Endothelial cell of umbilical vein (primary cell): ENCODE results near the gene SLC49A4. TPM values are rescaled to one million over a fixed set of nuclear protein-coding genes. Genes with fewer than 3 reads are reported as not detected.

ENCODE experiments used
- BruUV-seq: library from RNA; stranded (reverse); fragments of 400-500 nt; replicated peaks from 2 replicates; lab custom pipeline; 2021; lab: Mats Ljungman, UMichigan
- CTCF ChIA-PET: fragments of 300-600, 350-600 bp; sonication (Branson Sonifier 250); formaldehyde crosslinking; loops from one replicate; lab custom pipeline; 2021; ENCODE audit warnings: antibody characterized with exemption, inconsistent platforms; lab: Charles Lee
- POLR2A ChIA-PET: fragments of 300-600, 350-600 bp; sonication (Branson Sonifier 250); formaldehyde crosslinking; loops from one replicate; lab custom pipeline; 2021; ENCODE audit warnings: antibody characterized with exemption, inconsistent platforms; lab: Charles Lee
- DNase-seq: peaks from one replicate; pipeline ENCODE4 v3.0.0-alpha.2; 2011; ENCODE audit warnings: low read depth, low spot score
- FAIRE-seq: peaks from 2 replicates; lab custom pipeline; 2011; peaks lifted over from hg19 to GRCh38; lab: Jason Lieb, UNC
- H2AFZ ChIP-seq: 2 replicates; pipeline ENCODE4 v1.6.0; 2012; ENCODE audit warnings: low read depth, low read length, control low read depth, inconsistent platforms
- H3K27ac ChIP-seq: 2 replicates; pipeline ENCODE4 v1.5.1; 2011; ENCODE audit warnings: low read depth, mild to moderate bottlenecking, control low read depth, low read length, moderate library complexity; ENCODE audit not compliant: insufficient read depth
- H3K27me3 ChIP-seq, 2 experiments: 2 replicates each; pipeline versions ENCODE4 v1.6.0 to v1.6.1; 2011; ENCODE audit warnings: low read length in 2 of 2, mixed read lengths in 1 of 2; ENCODE audit not compliant: control insufficient read depth in 2 of 2, insufficient read depth in 2 of 2
- H3K36me3 ChIP-seq, 2 experiments: 2 replicates in 1 of 2; 3 replicates in 1 of 2; pipeline ENCODE4 v1.5.1; 2011; ENCODE audit warnings: low read length in 2 of 2, mild to moderate bottlenecking in 1 of 2, moderate library complexity in 1 of 2; ENCODE audit not compliant: control insufficient read depth in 2 of 2, insufficient read depth in 2 of 2; ENCODE audit errors: extremely low read depth in 1 of 2
- H3K4me1 ChIP-seq: 3 replicates; pipeline ENCODE4 v1.5.1; 2011; ENCODE audit warnings: mild to moderate bottlenecking, low read length; ENCODE audit not compliant: control insufficient read depth, insufficient read depth; ENCODE audit errors: extremely low read depth
- H3K4me2 ChIP-seq: 2 replicates; pipeline ENCODE4 v1.6.1; 2011; ENCODE audit warnings: low read length, control low read depth, mixed read lengths; ENCODE audit not compliant: insufficient read depth
- H3K4me3 ChIP-seq, 3 experiments: fragments of 200-600 bp in 1 of 3; sonication (generic), shearing (Covaris generic) in 1 of 3; replicated peaks in 1 of 3; 2 replicates each; pipeline ENCODE4 v1.5.1; 2011 to 2016; ENCODE audit warnings: control low read depth in 3 of 3, low read length in 3 of 3, mild to moderate bottlenecking in 2 of 3, inconsistent platforms in 1 of 3, low read depth in 1 of 3, moderate library complexity in 1 of 3; ENCODE audit not compliant: insufficient read depth in 1 of 3
- H3K79me2 ChIP-seq: 2 replicates; pipeline ENCODE4 v1.6.0; 2012; ENCODE audit warnings: low read length, inconsistent platforms; ENCODE audit not compliant: control insufficient read depth, insufficient read depth
- H3K9ac ChIP-seq: replicated peaks from 2 replicates; pipeline ENCODE3; 2011; ENCODE audit warnings: low read length, control low read depth; ENCODE audit not compliant: insufficient read depth; ENCODE audit errors: extremely low read depth
- H3K9me1 ChIP-seq: replicated peaks from 3 replicates; pipeline ENCODE4 v1.6.0; 2011; ENCODE audit warnings: mild to moderate bottlenecking, low read length; ENCODE audit not compliant: control insufficient read depth, insufficient read depth; ENCODE audit errors: extremely low read depth
- H3K9me3 ChIP-seq: replicated peaks from 2 replicates; pipeline ENCODE4 v1.5.1; 2012; ENCODE audit warnings: low read length, inconsistent platforms; ENCODE audit not compliant: control insufficient read depth, insufficient read depth
- H4K20me1 ChIP-seq: replicated peaks from 2 replicates; pipeline ENCODE3; 2011; ENCODE audit warnings: mild to moderate bottlenecking, low read length; ENCODE audit not compliant: control insufficient read depth, insufficient read depth; ENCODE audit errors: extremely low read depth
- EZH2 ChIP-seq: IDR thresholded peaks from 2 replicates; pipeline ENCODE4 v1.6.1; 2012; ENCODE audit warnings: borderline replicate concordance, low read depth, mild to moderate bottlenecking, moderate library complexity, low read length, inconsistent platforms; ENCODE audit not compliant: severe bottlenecking
- FOS ChIP-seq: IDR thresholded peaks from 2 replicates; pipeline ENCODE4 v1.6.1; 2011; ENCODE audit warnings: mild to moderate bottlenecking, low read length, moderate library complexity, borderline replicate concordance; ENCODE audit not compliant: insufficient read depth
- GATA2 ChIP-seq: IDR thresholded peaks from 2 replicates; pipeline ENCODE4 v1.7.0; 2011; ENCODE audit warnings: low read depth, mild to moderate bottlenecking, moderate library complexity, mixed read lengths, low read length; ENCODE audit not compliant: insufficient read length, insufficient read depth
- JUN ChIP-seq: IDR thresholded peaks from 2 replicates; pipeline ENCODE4 v1.6.1; 2011; ENCODE audit warnings: borderline replicate concordance, low read depth; ENCODE audit not compliant: insufficient read length, insufficient read depth
- MAX ChIP-seq: IDR thresholded peaks from 2 replicates; pipeline ENCODE4 v1.6.1; 2011; ENCODE audit not compliant: insufficient read depth, insufficient read length
- MYC ChIP-seq: IDR thresholded peaks from one replicate; pipeline ENCODE4 v1.6.1; 2011; ENCODE audit warnings: mild to moderate bottlenecking, low read depth, low read length
- POLR2A ChIP-seq: IDR thresholded peaks from 2 replicates; pipeline ENCODE4 v1.6.1; 2012; ENCODE audit warnings: low read depth, mild to moderate bottlenecking, control low read depth, low read length
- POLR2AphosphoS5 ChIP-seq: IDR thresholded peaks from 2 replicates; pipeline ENCODE4 v1.6.1; 2012; ENCODE audit warnings: low read depth, mild to moderate bottlenecking, control low read depth, low read length, moderate library complexity; ENCODE audit not compliant: insufficient read depth
- dilution Hi-C: fragments of 300-500 bp; cut with MboI; formaldehyde crosslinking; loops from one replicate; pipeline ENCODE4 v1.15.0; 2019; ENCODE audit warnings: low sequenced_read_pairs; ENCODE audit not compliant: extremely low pct_ligation_motif_present
- intact Hi-C: fragments of 100-400 bp; cut with micrococcal nuclease; formaldehyde crosslinking; loops from one replicate; pipeline ENCODE4 v1.10.0; 2022
- polyA plus RNA-seq, 4 experiments: library from polyadenylated mRNA; depleted of rRNA in 3 of 4; stranded (reverse) in 3 of 4; unstranded in 1 of 4; fragments of >200 nt; gene quantifications; 2 replicates each; pipeline versions ENCODE4 v1.2.1 to v1.2.3, GENCODE V29; 2011 to 2012; ENCODE audit warnings: missing spikeins in 1 of 4
- total RNA-seq: library from RNA; stranded (reverse); gene quantifications from 2 replicates; pipeline ENCODE4 v1.2.3, GENCODE V29; 2021
- TF ChIP-seq, protein P1 (sequence below), 2 donors: IDR thresholded peaks; 1 replicate in 1 of 2; 2 replicates in 1 of 2; pipeline ENCODE4 v1.5.1; 2011; ENCODE audit warnings: low read length in 2 of 2, mild to moderate bottlenecking in 2 of 2, moderate library complexity in 2 of 2, control low read depth in 1 of 2, inconsistent platforms in 1 of 2, low read depth in 1 of 2; ENCODE audit not compliant: insufficient read depth in 1 of 2; ENCODE audit errors: extremely low read depth in 1 of 2

The SLC49A4 gene
- total and polyA plus RNA-seq, 2 donors (not counting 3 experiments of a cell fraction or from before 2014, with no cell fraction given) = 10.9 to 11.6 TPM

DNA sequence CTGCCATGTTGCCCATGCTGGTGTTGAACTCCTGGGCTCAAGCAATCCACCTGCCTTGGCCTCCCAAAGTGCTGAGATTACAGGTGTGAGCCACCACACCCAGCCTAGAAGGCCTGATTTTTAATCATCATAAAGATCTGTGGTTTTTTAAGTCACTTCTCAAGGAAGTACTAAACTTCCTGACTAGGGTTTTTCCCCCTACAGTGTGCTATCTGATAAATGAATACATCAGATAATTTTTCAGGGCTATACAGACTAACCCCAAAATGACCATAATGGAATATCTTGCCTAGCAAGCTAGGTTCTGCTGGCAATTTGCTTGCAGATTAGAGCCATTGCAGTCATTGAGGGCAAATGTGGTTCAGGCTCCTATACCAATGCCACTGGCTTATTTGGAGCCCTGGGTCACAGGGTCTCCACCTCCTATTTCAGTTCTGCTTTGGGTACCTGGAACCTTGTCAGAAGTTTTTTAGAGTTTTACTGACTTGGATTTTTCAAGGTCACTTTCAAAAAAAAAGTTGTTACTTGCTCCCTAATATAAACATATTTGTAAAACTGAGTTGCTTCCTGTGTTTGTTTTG lies 80.8 kb downstream of the SLC49A4 start:
- no peak overlapping the region for H2AFZ ChIP-seq
- DNase-seq = no peak
- peaks cover 6% of the 10 kb centered on the region for H3K4me1 ChIP-seq
- no peak overlapping the region for H3K9ac ChIP-seq
- no peak for FAIRE-seq
- H3K9me1 ChIP-seq = no peaks in the 10 kb centered on the region
- ChIA-PET POLR2A (no interaction called here), CTCF (no interaction called here)
- H3K4me3 ChIP-seq = no peak overlapping the region
- BruUV-seq = no TSS peak
- no peaks in the 10 kb centered on the region for H3K79me2 ChIP-seq
- intact Hi-C loops = no loop called here
- dilution Hi-C loops = no loop called here
- no peaks in the 10 kb centered on the region for H3K9me3 ChIP-seq
- TF ChIP-seq MAX (no peak), POLR2AphosphoS5 (no peak), GATA2 (no peak), FOS (no peak), EZH2 (no peak), JUN (no peak), POLR2A (no peak), MYC (no peak)
- TF ChIP-seq, protein P1, sequence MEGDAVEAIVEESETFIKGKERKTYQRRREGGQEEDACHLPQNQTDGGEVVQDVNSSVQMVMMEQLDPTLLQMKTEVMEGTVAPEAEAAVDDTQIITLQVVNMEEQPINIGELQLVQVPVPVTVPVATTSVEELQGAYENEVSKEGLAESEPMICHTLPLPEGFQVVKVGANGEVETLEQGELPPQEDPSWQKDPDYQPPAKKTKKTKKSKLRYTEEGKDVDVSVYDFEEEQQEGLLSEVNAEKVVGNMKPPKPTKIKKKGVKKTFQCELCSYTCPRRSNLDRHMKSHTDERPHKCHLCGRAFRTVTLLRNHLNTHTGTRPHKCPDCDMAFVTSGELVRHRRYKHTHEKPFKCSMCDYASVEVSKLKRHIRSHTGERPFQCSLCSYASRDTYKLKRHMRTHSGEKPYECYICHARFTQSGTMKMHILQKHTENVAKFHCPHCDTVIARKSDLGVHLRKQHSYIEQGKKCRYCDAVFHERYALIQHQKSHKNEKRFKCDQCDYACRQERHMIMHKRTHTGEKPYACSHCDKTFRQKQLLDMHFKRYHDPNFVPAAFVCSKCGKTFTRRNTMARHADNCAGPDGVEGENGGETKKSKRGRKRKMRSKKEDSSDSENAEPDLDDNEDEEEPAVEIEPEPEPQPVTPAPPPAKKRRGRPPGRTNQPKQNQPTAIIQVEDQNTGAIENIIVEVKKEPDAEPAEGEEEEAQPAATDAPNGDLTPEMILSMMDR (IDR thresholded peaks at IDR 0.05; ENCODE audit: extremely low read depth in 1 of 2, insufficient read depth in 1 of 2, low read depth in 1 of 2, low read length in 2 of 2) = no peak
- H3K4me2 ChIP-seq = no peak overlapping the region
- no peaks in the 10 kb centered on the region for H3K27me3 ChIP-seq
- H3K27ac ChIP-seq = no peak overlapping the region
- no peaks in the 10 kb centered on the region for H3K36me3 ChIP-seq
- H4K20me1 ChIP-seq = no peaks in the 10 kb centered on the region
